Neural progenitor cell (in vitro differentiated cells): ENCODE data around the gene ING5.

Experiments
- CTCF ChIP-seq: fragments of 200-600 bp; sonication (generic); IDR thresholded peaks from 2 replicates; pipeline ENCODE4 v1.5.1; 2017; ENCODE audit warnings: antibody characterized with exemption, mild to moderate bottlenecking
- EZH2phosphoT487 ChIP-seq: fragments of 200-600 bp; sonication (generic); IDR thresholded peaks from 2 replicates; pipeline ENCODE4 v1.6.1; 2017; ENCODE audit warnings: antibody characterized with exemption

DNA sequence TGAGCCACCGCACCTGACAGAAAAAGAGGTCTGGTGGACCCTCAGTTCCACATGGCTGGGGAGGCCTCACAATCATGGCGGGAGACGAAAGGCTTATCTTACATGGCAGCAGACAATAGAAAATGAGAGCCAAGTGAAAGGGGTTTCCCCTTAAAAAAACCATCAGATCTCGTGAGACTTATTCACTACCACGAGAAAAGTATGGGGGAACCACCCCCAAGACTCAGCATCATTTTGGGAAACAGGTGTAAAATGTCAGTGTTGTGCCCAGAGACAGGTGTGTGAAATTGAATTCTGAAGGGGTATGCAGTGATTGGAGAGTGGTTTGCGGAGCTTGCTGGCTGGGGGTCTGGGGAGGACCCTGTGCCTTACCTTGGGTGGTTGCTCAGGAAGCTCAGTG lies 28.0 kb downstream of the ING5 start:
- TF ChIP-seq EZH2phosphoT487 (no peak), CTCF (no peak)
